Lower leg skin (tissue), 3 donors: ENCODE measurements around the gene CCR7.

Experiments used
- POLR2A ChIP-seq, 2 donors: fragments of 450-650 bp; IDR thresholded peaks; one replicate each; pipeline ENCODE4 v1.6.1; 2016 to 2017; ENCODE audit warnings: antibody characterized with exemption in 2 of 2, mild to moderate bottlenecking in 1 of 2, moderate library complexity in 1 of 2
- TF ChIP-seq, protein P1 (sequence below), 3 donors: fragments of 450-650 bp; IDR thresholded peaks; one replicate each; pipeline ENCODE4 v1.5.1; 2016; ENCODE audit warnings: antibody characterized with exemption in 3 of 3, mild to moderate bottlenecking in 3 of 3, moderate library complexity in 2 of 3

DNA sequence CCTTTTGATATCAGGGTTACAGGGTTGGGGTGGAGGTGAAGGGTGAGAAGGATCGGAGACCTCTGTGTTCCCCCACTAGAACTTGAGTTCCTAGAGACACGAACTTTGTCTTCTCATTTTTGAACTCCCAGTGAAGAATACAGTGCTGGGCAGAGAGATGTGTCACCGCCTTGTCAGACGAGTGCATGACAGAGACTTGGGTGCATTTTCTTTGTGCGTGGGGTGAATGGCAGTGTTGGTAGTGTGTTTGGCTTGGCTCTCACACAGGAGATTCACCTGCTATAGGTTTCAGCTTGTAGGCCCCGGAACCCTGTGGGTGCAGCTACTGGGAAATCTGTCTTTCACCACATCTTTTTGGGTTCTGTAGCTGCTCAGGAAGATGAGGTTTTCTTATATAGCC, 40.0 kb upstream of the CCR7 start:
- TF ChIP-seq, protein P1, sequence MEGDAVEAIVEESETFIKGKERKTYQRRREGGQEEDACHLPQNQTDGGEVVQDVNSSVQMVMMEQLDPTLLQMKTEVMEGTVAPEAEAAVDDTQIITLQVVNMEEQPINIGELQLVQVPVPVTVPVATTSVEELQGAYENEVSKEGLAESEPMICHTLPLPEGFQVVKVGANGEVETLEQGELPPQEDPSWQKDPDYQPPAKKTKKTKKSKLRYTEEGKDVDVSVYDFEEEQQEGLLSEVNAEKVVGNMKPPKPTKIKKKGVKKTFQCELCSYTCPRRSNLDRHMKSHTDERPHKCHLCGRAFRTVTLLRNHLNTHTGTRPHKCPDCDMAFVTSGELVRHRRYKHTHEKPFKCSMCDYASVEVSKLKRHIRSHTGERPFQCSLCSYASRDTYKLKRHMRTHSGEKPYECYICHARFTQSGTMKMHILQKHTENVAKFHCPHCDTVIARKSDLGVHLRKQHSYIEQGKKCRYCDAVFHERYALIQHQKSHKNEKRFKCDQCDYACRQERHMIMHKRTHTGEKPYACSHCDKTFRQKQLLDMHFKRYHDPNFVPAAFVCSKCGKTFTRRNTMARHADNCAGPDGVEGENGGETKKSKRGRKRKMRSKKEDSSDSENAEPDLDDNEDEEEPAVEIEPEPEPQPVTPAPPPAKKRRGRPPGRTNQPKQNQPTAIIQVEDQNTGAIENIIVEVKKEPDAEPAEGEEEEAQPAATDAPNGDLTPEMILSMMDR (IDR thresholded peaks at IDR 0.05) = no peak
- TF ChIP-seq POLR2A (IDR thresholded peaks at IDR 0.05) = no peak
